SU-DHL-6 (cell line): ENCODE measurements around the gene ADM5.

Experiments
- EZH2phosphoT487 ChIP-seq: fragments of 200-600 bp; sonication (generic), shearing (Covaris generic); conservative IDR thresholded peaks from 2 replicates; pipeline ENCODE4 v1.6.1; 2018; ENCODE audit warnings: mild to moderate bottlenecking, antibody characterized with exemption, low read length, moderate library complexity, mixed read lengths
- TF ChIP-seq, protein P1 (sequence below): fragments of 200-600 bp; sonication (generic); IDR thresholded peaks from one replicate; pipeline ENCODE4 v1.5.1; 2017; ENCODE audit warnings: antibody characterized with exemption, mild to moderate bottlenecking, low read length, moderate library complexity; ENCODE audit not compliant: insufficient read depth, poor library complexity, severe bottlenecking

DNA sequence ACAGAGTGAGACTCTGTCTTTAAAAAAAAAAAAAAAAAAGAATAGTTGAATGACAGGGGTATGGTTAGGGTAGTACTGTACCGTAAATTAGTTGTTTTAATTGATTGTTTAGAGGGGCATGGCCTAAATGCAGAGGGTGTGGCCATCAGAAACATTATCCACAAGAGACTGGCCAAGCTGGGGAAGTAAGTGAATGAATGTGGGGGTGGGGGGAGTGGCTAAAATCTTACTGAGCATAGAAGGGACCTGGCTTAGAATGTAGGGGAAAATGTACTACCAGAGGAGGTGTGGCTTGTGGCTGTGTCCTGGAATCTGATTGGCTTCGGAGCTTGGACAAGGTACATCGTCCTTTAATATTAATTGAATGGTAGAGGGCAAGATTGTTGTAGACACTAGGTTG lies 19.9 kb upstream of the ADM5 start:
- TF ChIP-seq, protein P1, sequence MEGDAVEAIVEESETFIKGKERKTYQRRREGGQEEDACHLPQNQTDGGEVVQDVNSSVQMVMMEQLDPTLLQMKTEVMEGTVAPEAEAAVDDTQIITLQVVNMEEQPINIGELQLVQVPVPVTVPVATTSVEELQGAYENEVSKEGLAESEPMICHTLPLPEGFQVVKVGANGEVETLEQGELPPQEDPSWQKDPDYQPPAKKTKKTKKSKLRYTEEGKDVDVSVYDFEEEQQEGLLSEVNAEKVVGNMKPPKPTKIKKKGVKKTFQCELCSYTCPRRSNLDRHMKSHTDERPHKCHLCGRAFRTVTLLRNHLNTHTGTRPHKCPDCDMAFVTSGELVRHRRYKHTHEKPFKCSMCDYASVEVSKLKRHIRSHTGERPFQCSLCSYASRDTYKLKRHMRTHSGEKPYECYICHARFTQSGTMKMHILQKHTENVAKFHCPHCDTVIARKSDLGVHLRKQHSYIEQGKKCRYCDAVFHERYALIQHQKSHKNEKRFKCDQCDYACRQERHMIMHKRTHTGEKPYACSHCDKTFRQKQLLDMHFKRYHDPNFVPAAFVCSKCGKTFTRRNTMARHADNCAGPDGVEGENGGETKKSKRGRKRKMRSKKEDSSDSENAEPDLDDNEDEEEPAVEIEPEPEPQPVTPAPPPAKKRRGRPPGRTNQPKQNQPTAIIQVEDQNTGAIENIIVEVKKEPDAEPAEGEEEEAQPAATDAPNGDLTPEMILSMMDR = no peak
- TF ChIP-seq EZH2phosphoT487 = no peak
